RKO (cell line): ENCODE measurements around the gene CYGB.

ENCODE experiments used
- DNase-seq: peaks from one replicate; pipeline ENCODE4 v3.0.0-alpha.2; 2016; ENCODE audit warnings: low spot score

Gene CYGB

GRCh38 chr17:76537578-76538280 lies at the start of gene CYGB:
Gene CYGB (minus strand): TSS chr17:76537709. CDS start chr17:76537542, 167 bp downstream.
- DNase-seq: no peak

- no peak for DNase-seq
Observed at GRCh38 chr17:76586741-76587487, 49.4 kb upstream of the CYGB start.

- DNase-seq: peak; percentile 55
Observed at GRCh38 chr17:76585649-76586593, 48.4 kb upstream of the CYGB start, which contains the start of gene ST6GALNAC2. Gene ST6GALNAC2 (minus strand): TSS chr17:76585860. CDS start chr17:76585808, 52 bp downstream.

- DNase-seq: no peak
Observed at GRCh38 chr17:76585033-76585648, 47.6 kb upstream of the CYGB start.

GRCh38 chr17:76584427-76585032 lies 47.0 kb upstream of the CYGB start:
- no peak for DNase-seq

- DNase-seq: no peak
Observed at GRCh38 chr17:76582660-76583059, 45.2 kb upstream of the CYGB start.

- no peak for DNase-seq
Observed at GRCh38 chr17:76581515-76581914, 44.0 kb upstream of the CYGB start.

GRCh38 chr17:76579281-76579680 lies 41.8 kb upstream of the CYGB start:
- no peak for DNase-seq

GRCh38 chr17:76578376-76578775 lies 40.9 kb upstream of the CYGB start:
- DNase-seq: no peak

- DNase-seq: no peak
Observed at GRCh38 chr17:76577876-76578275, 40.4 kb upstream of the CYGB start.

GRCh38 chr17:76576189-76576588 lies 38.7 kb upstream of the CYGB start:
- no peak for DNase-seq

- no peak for DNase-seq
Observed at GRCh38 chr17:76575570-76575969, 38.1 kb upstream of the CYGB start.

GRCh38 chr17:76574166-76574565 lies 36.7 kb upstream of the CYGB start:
- DNase-seq: no peak

- DNase-seq: no peak
Observed at GRCh38 chr17:76573096-76573495, 35.6 kb upstream of the CYGB start.

- DNase-seq: no peak
Observed at GRCh38 chr17:76572201-76572910, 34.8 kb upstream of the CYGB start.

GRCh38 chr17:76570877-76571471 lies 33.5 kb upstream of the CYGB start:
- DNase-seq: no peak

GRCh38 chr17:76570457-76570856 lies 32.9 kb upstream of the CYGB start:
- DNase-seq: no peak

GRCh38 chr17:76569607-76570279 lies 32.2 kb upstream of the CYGB start:
- no peak for DNase-seq

GRCh38 chr17:76568811-76569221 lies 31.3 kb upstream of the CYGB start:
- no peak for DNase-seq
